GM19239 (cell line): ENCODE measurements around the gene LLCFC1.
"Not testable (repeated sequence)": the region's sequence is repeated elsewhere in the genome, so short reads cannot be mapped to it uniquely, and the experiment has no call there.

Source experiments
- DNase-seq: peaks from one replicate; pipeline ENCODE4 v3.0.0; 2011; ENCODE audit warnings: low spot score; ENCODE audit not compliant: insufficient read length
- FAIRE-seq: peaks from 2 replicates; lab custom pipeline; 2011; peaks lifted over from hg19 to GRCh38; lab: Jason Lieb, UNC

Gene LLCFC1

GRCh38 chr7:142968229-142968628 is 28.9 kb downstream of the LLCFC1 start:
- FAIRE-seq: no peak

GRCh38 chr7:142969183-142969582 is 29.9 kb downstream of the LLCFC1 start:
- no peak for DNase-seq
- FAIRE-seq: no peak

More at GRCh38 chr7:142968229-142968628, 28.9 kb downstream of the LLCFC1 start:
- DNase-seq: no peak

GRCh38 chr7:142974626-142975025 is 35.3 kb downstream of the LLCFC1 start:
- FAIRE-seq: no peak
- no peak for DNase-seq

GRCh38 chr7:142978402-142978801 is 39.1 kb downstream of the LLCFC1 start:
- not testable (repeated sequence) for FAIRE-seq

GRCh38 chr7:142983825-142984224 is 44.5 kb downstream of the LLCFC1 start:
- DNase-seq: no peak
- no peak for FAIRE-seq

More at GRCh38 chr7:142978402-142978801, 39.1 kb downstream of the LLCFC1 start:
- DNase-seq: not testable (repeated sequence)

GRCh38 chr7:142984297-142984696 is 45.0 kb downstream of the LLCFC1 start:
- no peak for DNase-seq
- FAIRE-seq: no peak
